Neural cell (in vitro differentiated cells): ENCODE data around the gene KIF14. TPM values are rescaled to one million over a fixed set of nuclear protein-coding genes. Genes with fewer than 3 reads are reported as not detected.

Experiments
- H2AFZ ChIP-seq: fragments of 200-600, 300-800 bp; sonication (generic), shearing (Covaris generic); 2 replicates; pipeline ENCODE4 v1.6.0; 2014; ENCODE audit warnings: low read depth, mild to moderate bottlenecking, antibody characterized with exemption, low read length, moderate library complexity
- H3F3A ChIP-seq: fragments of 200-600 bp; shearing (Covaris generic); 2 replicates; pipeline ENCODE4 v1.6.1; 2016; ENCODE audit warnings: mild to moderate bottlenecking, moderate library complexity, mixed read lengths, antibody characterized with exemption, low read length; ENCODE audit not compliant: insufficient read depth, poor library complexity, severe bottlenecking
- H3K27ac ChIP-seq: fragments of 200-600, 300-800 bp; sonication (generic), shearing (Covaris generic); 2 replicates; pipeline ENCODE4 v1.5.1; 2014; ENCODE audit warnings: mild to moderate bottlenecking, low read length, moderate library complexity
- H3K27me3 ChIP-seq: fragments of 300-800, 200-600 bp; sonication (generic), shearing (Covaris generic); 2 replicates; pipeline ENCODE4 v1.6.0; 2014; ENCODE audit warnings: mild to moderate bottlenecking, low read depth, low read length, moderate library complexity; ENCODE audit not compliant: insufficient read depth
- H3K36me3 ChIP-seq: fragments of 300-800, 200-600 bp; sonication (generic), shearing (Covaris generic); 2 replicates; pipeline ENCODE4 v1.5.1; 2014; ENCODE audit warnings: mild to moderate bottlenecking, antibody characterized with exemption, low read length, moderate library complexity; ENCODE audit not compliant: insufficient read depth
- H3K4me2 ChIP-seq: fragments of 300-800, 200-600 bp; sonication (generic), shearing (Covaris generic); 2 replicates; pipeline ENCODE4 v1.6.0; 2014; ENCODE audit warnings: mild to moderate bottlenecking, low read length
- H3K4me3 ChIP-seq: fragments of 300-800, 200-600 bp; sonication (generic), shearing (Covaris generic); 2 replicates; pipeline ENCODE4 v1.5.1; 2014; ENCODE audit warnings: mild to moderate bottlenecking, low read length, moderate library complexity
- H3K79me2 ChIP-seq: fragments of 200-600 bp; shearing (Covaris generic); replicated peaks from 2 replicates; pipeline ENCODE4 v1.6.0; 2014; ENCODE audit warnings: mild to moderate bottlenecking, low read length, moderate library complexity; ENCODE audit not compliant: insufficient read depth
- H3K9ac ChIP-seq: fragments of 300-800, 200-600 bp; sonication (generic), shearing (Covaris generic); 2 replicates; pipeline ENCODE4 v1.6.1; 2016; ENCODE audit warnings: mild to moderate bottlenecking, low read length, mixed read lengths
- H3K9me2 ChIP-seq: fragments of 200-600 bp; shearing (Covaris generic); 2 replicates; pipeline ENCODE4 v1.6.1; 2016; ENCODE audit warnings: mild to moderate bottlenecking, low read length, mixed read lengths; ENCODE audit not compliant: insufficient read depth
- H3K9me3 ChIP-seq: fragments of 200-600, 300-800 bp; sonication (generic), shearing (Covaris generic); 2 replicates; pipeline ENCODE4 v1.6.1; 2016; ENCODE audit warnings: mild to moderate bottlenecking, mixed run types, low read length, moderate library complexity, mixed read lengths
- H4K20me1 ChIP-seq: fragments of 200-600 bp; shearing (Covaris generic); 2 replicates; pipeline ENCODE4 v1.6.1; 2016; ENCODE audit warnings: mild to moderate bottlenecking, mixed run types; ENCODE audit not compliant: insufficient read depth
- CTCF ChIP-seq: fragments of 450-650 bp; IDR thresholded peaks from 2 replicates; pipeline ENCODE4 v1.5.1; 2014; ENCODE audit warnings: antibody characterized with exemption, mild to moderate bottlenecking, moderate library complexity; ENCODE audit not compliant: poor library complexity, severe bottlenecking
- EP300 ChIP-seq: fragments of 450-650 bp; conservative IDR thresholded peaks from 2 replicates; pipeline ENCODE4 v1.6.1; 2014; ENCODE audit warnings: antibody characterized with exemption, mild to moderate bottlenecking, moderate library complexity; ENCODE audit not compliant: poor library complexity, severe bottlenecking
- EZH2 ChIP-seq: fragments of 200-600, 300-800 bp; shearing (Covaris generic), sonication (generic); IDR thresholded peaks from 2 replicates; pipeline ENCODE4 v1.6.1; 2014; ENCODE audit warnings: antibody characterized with exemption, low read length, borderline replicate concordance, mild to moderate bottlenecking; ENCODE audit not compliant: insufficient read depth, poor library complexity, severe bottlenecking
- MXI1 ChIP-seq: fragments of 450-650 bp; conservative IDR thresholded peaks from 2 replicates; pipeline ENCODE4 v1.6.1; 2014; ENCODE audit warnings: antibody characterized with exemption, mild to moderate bottlenecking; ENCODE audit not compliant: poor library complexity, severe bottlenecking
- POLR2AphosphoS5 ChIP-seq: IDR thresholded peaks from 2 replicates; pipeline ENCODE4 v1.6.1; 2012
- RAD21 ChIP-seq: fragments of 450-650 bp; conservative IDR thresholded peaks from 2 replicates; pipeline ENCODE4 v1.6.1; 2014; ENCODE audit warnings: antibody characterized with exemption, mild to moderate bottlenecking, moderate library complexity
- REST ChIP-seq: IDR thresholded peaks from 2 replicates; pipeline ENCODE4 v1.6.1; 2012; ENCODE audit warnings: borderline replicate concordance
- SMC3 ChIP-seq: fragments of 450-650 bp; conservative IDR thresholded peaks from 2 replicates; pipeline ENCODE4 v1.6.1; 2014; ENCODE audit warnings: antibody characterized with exemption, mild to moderate bottlenecking, moderate library complexity; ENCODE audit not compliant: poor library complexity
- TAF1 ChIP-seq: IDR thresholded peaks from 2 replicates; pipeline ENCODE4 v1.6.1; 2012; ENCODE audit warnings: low read depth
- polyA plus RNA-seq: library from polyadenylated mRNA; depleted of rRNA; stranded (reverse); fragments of >200 nt; gene quantifications from 2 replicates; pipeline ENCODE4 v1.2.3, GENCODE V29; 2014

The KIF14 gene
- polyA plus RNA-seq, 1 donor from 2014 or later: 0.69 TPM

GRCh38 chr1:200561856-200562214, 58.7 kb downstream of the KIF14 start:
- no peak overlapping the region for H3K9ac ChIP-seq
- no peaks in the 10 kb centered on the region for H3K27me3 ChIP-seq
- no peaks in the 10 kb centered on the region for H3F3A ChIP-seq
- no peaks in the 10 kb centered on the region for H3K36me3 ChIP-seq
- no peak overlapping the region for H2AFZ ChIP-seq
- no peaks in the 10 kb centered on the region for H4K20me1 ChIP-seq
- H3K9me2 ChIP-seq: no peaks in the 10 kb centered on the region
- TF ChIP-seq REST (no peak), EZH2 (no peak), EP300 (no peak), POLR2AphosphoS5 (no peak), RAD21 (no peak), MXI1 (no peak), TAF1 (no peak), SMC3 (no peak), CTCF (no peak)
- H3K27ac ChIP-seq: no peak overlapping the region
- no peaks in the 10 kb centered on the region for H3K9me3 ChIP-seq
- H3K4me2 ChIP-seq: no peak overlapping the region
- H3K4me3 ChIP-seq: no peak overlapping the region
- no peaks in the 10 kb centered on the region for H3K79me2 ChIP-seq

GRCh38 chr1:200558866-200559459, 61.6 kb downstream of the KIF14 start:
- Histone ChIP-seq H4K20me1 (no peaks in the 10 kb centered on the region), H3K36me3 (no peaks in the 10 kb centered on the region), H3F3A (no peaks in the 10 kb centered on the region), H3K79me2 (no peaks in the 10 kb centered on the region), H3K4me2 (no peak overlapping the region), H2AFZ (no peak overlapping the region), H3K27me3 (no peaks in the 10 kb centered on the region), H3K9me3 (no peaks in the 10 kb centered on the region), H3K9me2 (no peaks in the 10 kb centered on the region), H3K27ac (no peak overlapping the region), H3K9ac (no peak overlapping the region), H3K4me3 (no peak overlapping the region)
- TF ChIP-seq EZH2: no peak
- no peak for TF ChIP-seq TAF1
- TF ChIP-seq EP300: no peak
- TF ChIP-seq MXI1: no peak
- TF ChIP-seq RAD21: peak; percentile 74
- no peak for TF ChIP-seq POLR2AphosphoS5
- peak; percentile 77 for TF ChIP-seq CTCF
- TF ChIP-seq REST: no peak
- peak; percentile 65 for TF ChIP-seq SMC3
